GM12878 (cell line): ENCODE measurements around the gene KHDC1. TPM values are rescaled to one million over a fixed set of nuclear protein-coding genes. Genes with fewer than 3 reads are reported as not detected.

ENCODE experiments used
- ATAC-seq: fragments of 200-7000 bp; cut with Tn5 transposase; 3 replicates; pipeline ENCODE4 v1.9.1; 2020; ENCODE audit warnings: mild to moderate bottlenecking, moderate library complexity
- BruUV-seq: library from RNA; stranded (reverse); fragments of 400-500 nt; replicated peaks from 2 replicates; lab custom pipeline; 2021; lab: Mats Ljungman, UMichigan
- CTCF ChIA-PET: fragments of 300-600 bp; sonication (Branson Sonifier 250); formaldehyde crosslinking; extraction: SDS; loops from one replicate; lab custom pipeline; 2021; ENCODE audit warnings: inconsistent platforms; lab: Yijun Ruan, JAX
- POLR2A ChIA-PET: fragments of 350-600 bp; formaldehyde crosslinking; extraction: SDS; loops from one replicate; lab custom pipeline; 2021; ENCODE audit warnings: inconsistent platforms; lab: Charles Lee
- RAD21 ChIA-PET: fragments of 300-600 bp; sonication (Branson Sonifier 250); formaldehyde crosslinking; loops from one replicate; lab custom pipeline; 2023; ENCODE audit warnings: antibody characterized with exemption; ENCODE audit not compliant: unreplicated experiment; lab: Charles Lee
- SMC1A ChIA-PET: fragments of 300-600 bp; sonication (Branson Sonifier 250); formaldehyde crosslinking; loops from one replicate; lab custom pipeline; 2023; ENCODE audit not compliant: unreplicated experiment, uncharacterized antibody; lab: Charles Lee
- DNase-seq: peaks from one replicate; pipeline ENCODE4 v3.0.0-alpha.2; 2011; ENCODE audit warnings: low read depth, low spot score
- FAIRE-seq: peaks from 3 replicates; lab custom pipeline; 2011; peaks lifted over from hg19 to GRCh38; lab: Jason Lieb, UNC
- H2AFZ ChIP-seq: 2 replicates; pipeline ENCODE4 v1.6.0; 2011; ENCODE audit warnings: low read depth, low read length, control low read depth; ENCODE audit not compliant: control insufficient read depth
- H3K27ac ChIP-seq: 2 replicates; pipeline ENCODE4 v1.5.1; 2011; ENCODE audit warnings: control low read depth; ENCODE audit not compliant: control insufficient read depth, insufficient read depth
- H3K27me3 ChIP-seq, 2 experiments: replicated peaks in 1 of 2; 2 replicates each; pipeline versions ENCODE4 v1.6.0 to v1.6.1; 2011; ENCODE audit warnings: low read length in 1 of 2; ENCODE audit not compliant: control insufficient read depth in 2 of 2, insufficient read depth in 2 of 2
- H3K36me3 ChIP-seq, 2 experiments: 2 replicates each; pipeline ENCODE4 v1.5.1; 2011; ENCODE audit warnings: low read length in 1 of 2; ENCODE audit not compliant: control insufficient read depth in 2 of 2, insufficient read depth in 2 of 2
- H3K4me1 ChIP-seq: 2 replicates; pipeline ENCODE4 v1.6.1; 2011; ENCODE audit warnings: mild to moderate bottlenecking, low read length, moderate library complexity, mixed read lengths; ENCODE audit not compliant: control insufficient read depth, insufficient read depth
- H3K4me2 ChIP-seq: 2 replicates; pipeline ENCODE4 v1.6.0; 2011; ENCODE audit warnings: control low read depth; ENCODE audit not compliant: control insufficient read depth, insufficient read depth
- H3K4me3 ChIP-seq: fragments of 200-600 bp; sonication (generic); 2 replicates; pipeline ENCODE4 v1.5.1; 2016
- H3K79me2 ChIP-seq: 2 replicates; pipeline ENCODE4 v1.6.0; 2011; ENCODE audit warnings: low read length; ENCODE audit not compliant: control insufficient read depth, insufficient read depth
- H3K9ac ChIP-seq: 2 replicates; pipeline ENCODE4 v1.8.0; 2011; ENCODE audit warnings: low read length, control low read depth, mixed read lengths; ENCODE audit not compliant: control insufficient read depth, insufficient read depth
- H3K9me3 ChIP-seq: replicated peaks from 3 replicates; pipeline ENCODE4 v1.5.1; 2011; ENCODE audit warnings: mild to moderate bottlenecking, low read length; ENCODE audit not compliant: control insufficient read depth, insufficient read depth
- H4K20me1 ChIP-seq: 2 replicates; pipeline ENCODE4 v1.6.0; 2011; ENCODE audit not compliant: control insufficient read depth, insufficient read depth
- BMI1 ChIP-seq: fragments of 450-650 bp; IDR thresholded peaks from 2 replicates; pipeline ENCODE4 v1.6.1; 2016; ENCODE audit warnings: mild to moderate bottlenecking, moderate library complexity, borderline replicate concordance
- FOS ChIP-seq: IDR thresholded peaks from 3 replicates; pipeline ENCODE4 v1.6.1; 2011; ENCODE audit warnings: borderline replicate concordance; ENCODE audit not compliant: insufficient read length; ENCODE audit errors: extremely low read depth
- GABPA ChIP-seq: IDR thresholded peaks from 2 replicates; pipeline ENCODE4 v1.6.1; 2014; ENCODE audit warnings: antibody characterized with exemption, low read depth, mild to moderate bottlenecking, inconsistent platforms
- MXI1 ChIP-seq: fragments of 150-350 bp; IDR thresholded peaks from 2 replicates; pipeline ENCODE4 v1.6.1; 2011; ENCODE audit warnings: low read depth, mild to moderate bottlenecking, inconsistent platforms, low read length, improper control_type of control experiment
- NFYA ChIP-seq: IDR thresholded peaks from 2 replicates; pipeline ENCODE4 v1.6.1; 2011; ENCODE audit warnings: low read depth, mild to moderate bottlenecking, low read length, improper control_type of control experiment, borderline replicate concordance
- NFYB ChIP-seq: IDR thresholded peaks from 2 replicates; pipeline ENCODE4 v1.6.1; 2011; ENCODE audit warnings: low read depth, mild to moderate bottlenecking, low read length, improper control_type of control experiment, moderate library complexity; ENCODE audit not compliant: insufficient read depth
- NRF1 ChIP-seq: conservative IDR thresholded peaks from 2 replicates; pipeline ENCODE4 v1.6.1; 2011; ENCODE audit warnings: mild to moderate bottlenecking, low read depth, low read length, improper control_type of control experiment
- PAX8 ChIP-seq: fragments of 450-650 bp; IDR thresholded peaks from 2 replicates; pipeline ENCODE4 v1.6.1; 2017; ENCODE audit warnings: mild to moderate bottlenecking, moderate library complexity
- RCOR1 ChIP-seq: conservative IDR thresholded peaks from 2 replicates; pipeline ENCODE4 v1.6.1; 2012; ENCODE audit warnings: low read depth, low read length, improper control_type of control experiment
- RUNX3 ChIP-seq: IDR thresholded peaks from 2 replicates; pipeline ENCODE4 v1.6.1; 2012; ENCODE audit warnings: low read length, inconsistent platforms
- SPI1 ChIP-seq: IDR thresholded peaks from 2 replicates; pipeline ENCODE4 v1.6.1; 2011; ENCODE audit warnings: low read depth, mild to moderate bottlenecking, low read length, moderate library complexity, borderline replicate concordance; ENCODE audit not compliant: insufficient read depth
- SRF ChIP-seq, 2 experiments: IDR thresholded peaks; 2 replicates each; pipeline ENCODE4 v1.6.1; 2011; ENCODE audit warnings: low read depth in 2 of 2, low read length in 2 of 2, mild to moderate bottlenecking in 1 of 2, moderate library complexity in 1 of 2
- STAT1 ChIP-seq: fragments of 450-650 bp; conservative IDR thresholded peaks from 2 replicates; pipeline ENCODE4 v1.6.1; 2014; ENCODE audit warnings: antibody characterized with exemption, mild to moderate bottlenecking
- SUPT20H ChIP-seq: IDR thresholded peaks from 2 replicates; pipeline ENCODE4 v1.6.1; 2011; ENCODE audit warnings: low read depth, mild to moderate bottlenecking, low read length, moderate library complexity, borderline replicate concordance; ENCODE audit not compliant: control insufficient read depth
- WGBS: methylation state at CpG from one replicate; pipeline ENCODE4 v1.1.6; 2016; ENCODE audit warnings: low lambda C conversion rate; ENCODE audit not compliant: insufficient replicate concordance, insufficient coverage; ENCODE audit errors: missing lambda C conversion rate; 5-methylcytosine and 5-hydroxymethylcytosine counted together
- in situ Hi-C: fragments of 300-500 bp; cut with MboI; formaldehyde crosslinking; loops from 9 replicates; pipeline ENCODE4 v1.14.3; 2018; ENCODE audit warnings: mixed read lengths
- intact Hi-C: fragments of 100-400 bp; cut with micrococcal nuclease; formaldehyde crosslinking; loops from one replicate; pipeline ENCODE4 v1.14.2; 2022; ENCODE audit not compliant: unreplicated experiment
- polyA plus RNA-seq, 11 experiments: library from polyadenylated mRNA; depleted of rRNA in 4 of 11; unstranded in 6 of 11; stranded (reverse) in 5 of 11; fragments of >200 nt; fragmentation: Nextera tagmentation in 4 of 11; fragmentation: Illumina TruSeq in 1 of 11; extraction: Ambion mirVana in 4 of 11; extraction: Trizol in 1 of 11; gene quantifications; 1 replicate in 1 of 11; 2 replicates in 10 of 11; pipeline versions ENCODE4 v1.2.1 to v1.2.3, GENCODE V29; 2011 to 2016; ENCODE audit warnings: inconsistent platforms in 2 of 11, missing spikeins in 2 of 11, low read depth in 1 of 11
- total RNA-seq, 4 experiments: library from RNA; depleted of rRNA in 3 of 4; stranded (reverse); fragments of >200 nt in 3 of 4; fragmentation: Illumina TruSeq in 1 of 4; extraction: Trizol in 1 of 4; gene quantifications; 2 replicates each; pipeline versions ENCODE4 v1.2.1 to v1.2.3, GENCODE V29; 2013 to 2021
- TF ChIP-seq, protein P1 (sequence below): IDR thresholded peaks from 2 replicates; pipeline ENCODE4 v1.6.1; 2012; ENCODE audit warnings: mild to moderate bottlenecking, low read depth, low read length
- TF ChIP-seq, protein P2 (sequence below): fragments of 450-650 bp; IDR thresholded peaks from 2 replicates; pipeline ENCODE4 v1.6.1; 2017; ENCODE audit warnings: mild to moderate bottlenecking, moderate library complexity

The KHDC1 gene
- total and polyA plus RNA-seq, 10 of the 15 experiments (the other 5 are each of a cell fraction or from before 2014, with no cell fraction given): 3.3 to 8.7 (median 6.3) TPM

- no peaks in the 10 kb centered on the region for H3K79me2 ChIP-seq
- FAIRE-seq (no peak), DNase-seq (no peak), ATAC-seq (no peak)
- ChIA-PET RAD21 (no interaction called here), SMC1A (interaction anchor here (1.0 kb wide), 1 partner anchor 17 kb away, joined by 3 read pairs; no protein-coding TSS in a partner anchor), CTCF (no interaction called here), POLR2A (no interaction called here)
- H2AFZ ChIP-seq: no peak overlapping the region
- no peak overlapping the region for H3K27ac ChIP-seq
- no peak overlapping the region for H3K9ac ChIP-seq
- no peaks in the 10 kb centered on the region for H3K27me3 ChIP-seq
- in situ Hi-C loops (no loop called here), intact Hi-C loops (no loop called here)
- H3K4me1 ChIP-seq: peaks cover 5% of the 10 kb centered on the region; the same call in 1 of the 2 replicates
- H3K4me3 ChIP-seq: no peak overlapping the region
- no peak overlapping the region for H3K4me2 ChIP-seq
- H3K36me3 ChIP-seq: peaks cover 0 to 3% of the 10 kb centered on the region in 2 experiments; a peak in 2 of 4 replicates
- no peaks in the 10 kb centered on the region for H4K20me1 ChIP-seq
- no peaks in the 10 kb centered on the region; the same call in 2 of the 3 replicates for H3K9me3 ChIP-seq
- 96% methylated on average over 30 of the region's 50 CpGs for WGBS
- no peak for TF ChIP-seq NRF1
- TF ChIP-seq, protein P1, sequence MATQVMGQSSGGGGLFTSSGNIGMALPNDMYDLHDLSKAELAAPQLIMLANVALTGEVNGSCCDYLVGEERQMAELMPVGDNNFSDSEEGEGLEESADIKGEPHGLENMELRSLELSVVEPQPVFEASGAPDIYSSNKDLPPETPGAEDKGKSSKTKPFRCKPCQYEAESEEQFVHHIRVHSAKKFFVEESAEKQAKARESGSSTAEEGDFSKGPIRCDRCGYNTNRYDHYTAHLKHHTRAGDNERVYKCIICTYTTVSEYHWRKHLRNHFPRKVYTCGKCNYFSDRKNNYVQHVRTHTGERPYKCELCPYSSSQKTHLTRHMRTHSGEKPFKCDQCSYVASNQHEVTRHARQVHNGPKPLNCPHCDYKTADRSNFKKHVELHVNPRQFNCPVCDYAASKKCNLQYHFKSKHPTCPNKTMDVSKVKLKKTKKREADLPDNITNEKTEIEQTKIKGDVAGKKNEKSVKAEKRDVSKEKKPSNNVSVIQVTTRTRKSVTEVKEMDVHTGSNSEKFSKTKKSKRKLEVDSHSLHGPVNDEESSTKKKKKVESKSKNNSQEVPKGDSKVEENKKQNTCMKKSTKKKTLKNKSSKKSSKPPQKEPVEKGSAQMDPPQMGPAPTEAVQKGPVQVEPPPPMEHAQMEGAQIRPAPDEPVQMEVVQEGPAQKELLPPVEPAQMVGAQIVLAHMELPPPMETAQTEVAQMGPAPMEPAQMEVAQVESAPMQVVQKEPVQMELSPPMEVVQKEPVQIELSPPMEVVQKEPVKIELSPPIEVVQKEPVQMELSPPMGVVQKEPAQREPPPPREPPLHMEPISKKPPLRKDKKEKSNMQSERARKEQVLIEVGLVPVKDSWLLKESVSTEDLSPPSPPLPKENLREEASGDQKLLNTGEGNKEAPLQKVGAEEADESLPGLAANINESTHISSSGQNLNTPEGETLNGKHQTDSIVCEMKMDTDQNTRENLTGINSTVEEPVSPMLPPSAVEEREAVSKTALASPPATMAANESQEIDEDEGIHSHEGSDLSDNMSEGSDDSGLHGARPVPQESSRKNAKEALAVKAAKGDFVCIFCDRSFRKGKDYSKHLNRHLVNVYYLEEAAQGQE: no peak
- TF ChIP-seq PAX8: no peak
- no peak for TF ChIP-seq BMI1
- no peak for TF ChIP-seq STAT1
- TF ChIP-seq NFYB: no peak
- no peak for TF ChIP-seq NFYA
- no peak for TF ChIP-seq SPI1
- TF ChIP-seq SUPT20H: no peak
- no peak for TF ChIP-seq FOS
- TF ChIP-seq RUNX3: no peak
- no peak for TF ChIP-seq RCOR1
- TF ChIP-seq GABPA: no peak
- TF ChIP-seq MXI1: no peak
- TF ChIP-seq, protein P2, sequence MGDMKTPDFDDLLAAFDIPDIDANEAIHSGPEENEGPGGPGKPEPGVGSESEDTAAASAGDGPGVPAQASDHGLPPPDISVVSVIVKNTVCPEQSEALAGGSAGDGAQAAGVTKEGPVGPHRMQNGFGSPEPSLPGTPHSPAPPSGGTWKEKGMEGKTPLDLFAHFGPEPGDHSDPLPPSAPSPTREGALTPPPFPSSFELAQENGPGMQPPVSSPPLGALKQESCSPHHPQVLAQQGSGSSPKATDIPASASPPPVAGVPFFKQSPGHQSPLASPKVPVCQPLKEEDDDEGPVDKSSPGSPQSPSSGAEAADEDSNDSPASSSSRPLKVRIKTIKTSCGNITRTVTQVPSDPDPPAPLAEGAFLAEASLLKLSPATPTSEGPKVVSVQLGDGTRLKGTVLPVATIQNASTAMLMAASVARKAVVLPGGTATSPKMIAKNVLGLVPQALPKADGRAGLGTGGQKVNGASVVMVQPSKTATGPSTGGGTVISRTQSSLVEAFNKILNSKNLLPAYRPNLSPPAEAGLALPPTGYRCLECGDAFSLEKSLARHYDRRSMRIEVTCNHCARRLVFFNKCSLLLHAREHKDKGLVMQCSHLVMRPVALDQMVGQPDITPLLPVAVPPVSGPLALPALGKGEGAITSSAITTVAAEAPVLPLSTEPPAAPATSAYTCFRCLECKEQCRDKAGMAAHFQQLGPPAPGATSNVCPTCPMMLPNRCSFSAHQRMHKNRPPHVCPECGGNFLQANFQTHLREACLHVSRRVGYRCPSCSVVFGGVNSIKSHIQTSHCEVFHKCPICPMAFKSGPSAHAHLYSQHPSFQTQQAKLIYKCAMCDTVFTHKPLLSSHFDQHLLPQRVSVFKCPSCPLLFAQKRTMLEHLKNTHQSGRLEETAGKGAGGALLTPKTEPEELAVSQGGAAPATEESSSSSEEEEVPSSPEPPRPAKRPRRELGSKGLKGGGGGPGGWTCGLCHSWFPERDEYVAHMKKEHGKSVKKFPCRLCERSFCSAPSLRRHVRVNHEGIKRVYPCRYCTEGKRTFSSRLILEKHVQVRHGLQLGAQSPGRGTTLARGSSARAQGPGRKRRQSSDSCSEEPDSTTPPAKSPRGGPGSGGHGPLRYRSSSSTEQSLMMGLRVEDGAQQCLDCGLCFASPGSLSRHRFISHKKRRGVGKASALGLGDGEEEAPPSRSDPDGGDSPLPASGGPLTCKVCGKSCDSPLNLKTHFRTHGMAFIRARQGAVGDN: no peak
- no peak for TF ChIP-seq SRF (IDR thresholded peaks at IDR 0.05; ENCODE audit: low read depth in 2 of 2, low read length in 2 of 2)
- BruUV-seq: no TSS peak
These were observed 36.4 kb upstream of the KHDC1 start for GRCh38 chr6:73299151-73299971.
